NB4 (cell line): ENCODE results near the gene SRGN.

Source experiments
- DNase-seq: peaks from one replicate; pipeline ENCODE4 v3.0.0; 2010; ENCODE audit warnings: low read depth
- H3K4me3 ChIP-seq: one replicate; pipeline ENCODE4 v1.5.1; 2011; ENCODE audit warnings: mild to moderate bottlenecking, low read depth, low read length, moderate library complexity
- MYC ChIP-seq: IDR thresholded peaks from 2 replicates; pipeline ENCODE4 v1.6.1; 2011; ENCODE audit warnings: low read depth, low read length
- POLR2A ChIP-seq: IDR thresholded peaks from 2 replicates; pipeline ENCODE4 v1.6.1; 2011; ENCODE audit warnings: mild to moderate bottlenecking; ENCODE audit not compliant: insufficient read length; ENCODE audit errors: extremely low read depth
- TF ChIP-seq, protein P1 (sequence below): IDR thresholded peaks from one replicate; pipeline ENCODE4 v1.5.1; 2012; ENCODE audit warnings: low read depth, low read length
- TF ChIP-seq, protein P2 (sequence below): IDR thresholded peaks from 2 replicates; pipeline ENCODE4 v1.6.1; 2011; ENCODE audit warnings: low read depth, low read length

The SRGN gene

DNA sequence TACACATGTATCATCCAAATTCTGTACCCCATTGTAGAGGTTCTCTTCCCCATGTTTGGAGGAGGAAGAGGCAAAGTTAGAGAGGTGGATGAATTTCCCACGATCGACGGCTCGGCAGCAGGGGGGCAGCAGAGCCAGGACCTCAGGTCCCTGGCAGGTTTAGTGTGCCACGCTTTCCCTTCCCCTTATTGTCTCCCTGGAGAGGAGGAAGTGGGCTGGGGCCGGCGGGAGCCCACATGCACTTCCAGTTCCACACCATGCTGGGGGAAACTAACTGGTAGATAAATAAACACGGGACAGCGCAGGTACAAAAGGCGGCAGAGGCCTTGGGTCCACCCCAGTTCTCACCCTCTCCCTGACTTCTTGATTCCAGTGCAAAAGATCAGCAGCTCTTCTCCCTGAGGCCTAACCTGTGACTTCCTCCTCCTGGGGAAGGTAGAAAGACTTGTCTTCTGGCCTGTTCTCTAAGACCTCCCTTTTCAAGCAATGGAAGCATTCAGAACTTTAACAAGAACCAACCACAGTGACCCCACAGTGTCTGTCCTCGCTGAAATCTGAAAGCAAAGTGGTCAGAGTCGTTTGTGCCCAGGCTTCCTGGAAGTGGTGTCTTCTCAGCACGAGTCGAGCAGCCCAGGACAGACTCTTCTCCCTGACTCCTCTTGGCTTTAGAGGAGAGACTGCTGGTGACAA, 30.5 kb upstream of the SRGN start:
- H3K4me3 ChIP-seq: peak overlapping the region; percentile 49
- DNase-seq: peak; percentile 92
- TF ChIP-seq, protein P1, sequence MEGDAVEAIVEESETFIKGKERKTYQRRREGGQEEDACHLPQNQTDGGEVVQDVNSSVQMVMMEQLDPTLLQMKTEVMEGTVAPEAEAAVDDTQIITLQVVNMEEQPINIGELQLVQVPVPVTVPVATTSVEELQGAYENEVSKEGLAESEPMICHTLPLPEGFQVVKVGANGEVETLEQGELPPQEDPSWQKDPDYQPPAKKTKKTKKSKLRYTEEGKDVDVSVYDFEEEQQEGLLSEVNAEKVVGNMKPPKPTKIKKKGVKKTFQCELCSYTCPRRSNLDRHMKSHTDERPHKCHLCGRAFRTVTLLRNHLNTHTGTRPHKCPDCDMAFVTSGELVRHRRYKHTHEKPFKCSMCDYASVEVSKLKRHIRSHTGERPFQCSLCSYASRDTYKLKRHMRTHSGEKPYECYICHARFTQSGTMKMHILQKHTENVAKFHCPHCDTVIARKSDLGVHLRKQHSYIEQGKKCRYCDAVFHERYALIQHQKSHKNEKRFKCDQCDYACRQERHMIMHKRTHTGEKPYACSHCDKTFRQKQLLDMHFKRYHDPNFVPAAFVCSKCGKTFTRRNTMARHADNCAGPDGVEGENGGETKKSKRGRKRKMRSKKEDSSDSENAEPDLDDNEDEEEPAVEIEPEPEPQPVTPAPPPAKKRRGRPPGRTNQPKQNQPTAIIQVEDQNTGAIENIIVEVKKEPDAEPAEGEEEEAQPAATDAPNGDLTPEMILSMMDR: peak; percentile 17
- peak; percentile 21 for TF ChIP-seq POLR2A
- TF ChIP-seq, protein P2, sequence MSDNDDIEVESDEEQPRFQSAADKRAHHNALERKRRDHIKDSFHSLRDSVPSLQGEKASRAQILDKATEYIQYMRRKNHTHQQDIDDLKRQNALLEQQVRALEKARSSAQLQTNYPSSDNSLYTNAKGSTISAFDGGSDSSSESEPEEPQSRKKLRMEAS: peak; percentile 80
- peak; percentile 90 for TF ChIP-seq MYC

DNA sequence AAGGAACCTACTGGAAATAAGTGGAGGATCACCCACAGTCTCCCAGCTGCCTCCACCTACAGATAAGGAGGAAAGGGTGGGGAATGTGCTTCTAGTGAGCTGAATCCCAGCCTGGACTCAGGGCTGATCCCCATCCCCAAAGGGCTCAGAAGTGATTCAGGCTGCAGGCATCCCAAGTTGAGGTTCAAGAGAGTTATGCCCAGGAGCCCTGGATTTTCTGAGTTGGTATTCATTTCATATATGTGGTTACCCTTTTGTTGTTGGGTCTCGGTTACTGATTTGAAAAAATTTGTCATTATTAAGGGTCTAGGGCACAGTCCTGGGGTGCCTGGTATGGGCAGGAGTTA, 30.0 kb upstream of the SRGN start:
- no peak for DNase-seq
- no peak for TF ChIP-seq POLR2A
- TF ChIP-seq, protein P1: no peak
- TF ChIP-seq, protein P2: 0 out of 2 replicates have a peak, but pooled peaks have one; percentile 0

DNA sequence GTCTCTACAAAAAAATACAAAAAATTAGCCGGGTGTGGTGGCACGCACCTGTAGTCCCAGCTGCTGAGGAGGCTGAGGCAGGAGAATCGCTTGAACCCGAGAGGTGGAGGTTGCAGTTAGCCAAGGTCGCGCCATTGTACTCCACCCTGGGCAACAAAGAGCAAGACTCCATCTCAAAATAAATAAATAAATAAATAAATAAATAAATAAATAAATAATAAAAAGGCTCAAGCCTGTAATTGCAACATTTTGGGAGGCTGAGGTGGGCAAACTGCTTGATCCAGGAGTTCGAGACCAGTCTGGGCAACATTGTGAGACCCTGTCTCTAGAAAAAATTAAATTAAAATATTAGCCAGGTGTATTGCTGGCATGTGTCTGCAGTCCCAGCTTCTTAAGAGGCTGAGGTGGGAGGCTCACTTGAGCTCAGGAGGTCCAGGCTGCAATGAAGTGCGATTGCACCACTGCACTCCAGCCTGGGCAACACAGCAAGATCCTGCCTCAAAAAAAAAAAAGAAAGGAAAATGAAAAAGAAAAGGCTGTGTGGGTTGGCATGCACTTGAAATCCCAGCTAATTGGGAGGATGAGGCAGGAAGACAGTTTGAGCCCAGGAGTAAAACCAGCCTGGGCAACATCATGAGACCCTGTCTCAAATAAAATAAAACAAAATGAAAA, 27.6 kb upstream of the SRGN start:
- no peak overlapping the region for H3K4me3 ChIP-seq
- no peak for DNase-seq
- TF ChIP-seq, protein P1: no peak
- TF ChIP-seq, protein P2: no peak
- TF ChIP-seq POLR2A (no peak), MYC (no peak)

More for the DNA sequence above, 30.0 kb upstream of the SRGN start:
- peak overlapping the region; percentile 49 for H3K4me3 ChIP-seq

DNA sequence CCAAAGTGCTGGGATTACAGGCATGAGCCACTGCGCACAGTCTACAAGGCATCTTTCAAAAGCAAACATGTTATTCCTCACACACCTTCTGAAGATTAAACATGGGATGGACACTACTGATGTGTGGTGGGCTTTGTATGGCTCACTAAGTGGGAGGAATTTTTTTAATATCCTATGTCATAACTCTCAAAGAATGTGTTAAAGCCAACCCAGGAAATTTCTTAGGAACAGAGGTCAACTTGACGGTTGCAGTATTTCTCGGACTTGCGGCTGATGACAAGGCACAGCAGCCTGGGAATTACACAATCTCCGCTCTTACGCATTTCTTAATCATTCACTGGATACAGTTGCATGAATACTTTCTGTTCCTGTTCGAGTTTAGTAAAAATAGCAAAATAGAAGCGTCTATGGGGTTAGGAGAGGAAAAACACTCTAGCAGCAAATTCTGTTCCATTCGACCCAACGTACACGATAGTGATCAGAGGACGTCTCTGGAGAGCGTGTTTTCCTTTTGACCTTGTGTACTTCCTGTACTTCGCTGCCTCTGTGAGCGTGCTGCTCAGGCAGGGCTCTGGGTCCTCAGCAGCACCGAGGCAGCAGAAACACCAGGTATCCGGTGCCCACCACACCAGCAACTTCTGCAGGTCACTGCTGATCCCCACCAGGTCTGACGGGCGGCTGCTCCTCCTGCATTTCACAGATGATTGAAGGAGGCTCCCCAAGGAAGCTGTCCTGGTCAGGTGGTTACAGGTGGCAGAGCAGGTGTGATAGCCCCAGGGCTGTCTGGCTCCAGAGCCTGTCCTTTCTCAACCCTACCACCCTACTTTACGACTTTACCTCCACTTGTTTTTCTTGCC, 26.4 kb upstream of the SRGN start:
- TF ChIP-seq MYC (peak; percentile 71), POLR2A (peak; percentile 68)
- TF ChIP-seq, protein P2: no peak; the same call in 1 of the 2 replicates
- DNase-seq: peak; percentile 99
- H3K4me3 ChIP-seq: peak overlapping the region; percentile 58

DNA sequence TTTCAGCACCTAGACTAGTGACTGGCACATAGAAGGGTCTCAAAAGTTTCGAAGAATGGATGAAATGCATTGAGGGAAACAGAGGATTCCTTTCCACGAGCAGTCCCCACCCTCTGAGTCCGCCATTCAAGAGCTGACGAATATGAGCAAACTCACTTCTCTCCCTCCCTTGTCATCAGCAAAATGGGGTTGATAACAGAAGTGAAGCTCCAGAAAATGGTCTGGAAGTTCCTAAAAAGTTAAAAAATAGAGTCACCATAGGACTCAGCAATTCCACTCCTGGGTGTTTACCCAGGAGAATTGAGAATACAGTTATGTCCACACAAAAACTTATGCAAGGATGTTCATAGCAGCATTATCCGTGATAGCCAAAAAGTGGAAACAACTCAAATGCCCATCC, 25.0 kb upstream of the SRGN start:
- TF ChIP-seq, protein P1: no peak
- TF ChIP-seq, protein P2: no peak
- TF ChIP-seq MYC (no peak), POLR2A (no peak)
- no peak for DNase-seq
- peak overlapping the region; percentile 58 for H3K4me3 ChIP-seq
